Measurements from ENCODE around the gene CELA2B. TPM values are rescaled to one million over a fixed set of nuclear protein-coding genes. Genes with fewer than 3 reads are reported as not detected.
A peak's percentile ranks its signal among the peaks of the same experiment; 100 is the strongest.

The CELA2B gene
- polyA plus RNA-seq, 1 of the 3 experiments (the other 2 are of a cell fraction) = not detected

GRCh38 chr1:15459771-15460707 lies 15.9 kb upstream of the CELA2B start:
- no peaks in the 10 kb centered on the region for H3K9me2 ChIP-seq
- no peaks in the 10 kb centered on the region for H3K79me2 ChIP-seq (ENCODE audit: insufficient read depth)
- peak; percentile 60 for DNase-seq
- H3K36me3 ChIP-seq (replicated peaks in 1 of 2; ENCODE audit: control insufficient read depth in 1 of 2, insufficient read depth in 2 of 2, low read length in 1 of 2) = no peaks in the 10 kb centered on the region
- no peak overlapping the region for H3K27ac ChIP-seq (ENCODE audit: low read depth in 2 of 2, low read length in 1 of 2)
- peak overlapping the region; percentile 24; the same call in 1 of the 2 replicates for H3K4me2 ChIP-seq
- no peak for TF ChIP-seq ELF1 (IDR thresholded peaks at IDR 0.05)
- no peak for TF ChIP-seq JUND (IDR thresholded peaks at IDR 0.05)
- peak; percentile 59 for TF ChIP-seq GATA2 (CRISPR knock-in tag; IDR thresholded peaks at IDR 0.05)
- no peak for TF ChIP-seq TAF1 (IDR thresholded peaks at IDR 0.05; ENCODE audit: borderline replicate concordance, low read depth, low read length)
- H4K20me1 ChIP-seq (ENCODE audit: insufficient read depth) = no peaks in the 10 kb centered on the region
- H3K4me1 ChIP-seq (ENCODE audit: control insufficient read depth in 1 of 2, insufficient read depth in 2 of 2, low read depth in 1 of 2, low read length in 1 of 2) = peaks cover 5 to 8% of the 10 kb centered on the region in 2 experiments; a peak in 2 of 4 replicates
- H2AFZ ChIP-seq (ENCODE audit: low read depth) = no peak overlapping the region
- no peaks in the 10 kb centered on the region for H3K9me3 ChIP-seq
- H3K27me3 ChIP-seq (ENCODE audit: insufficient read depth) = no peaks in the 10 kb centered on the region
- ChIA-PET CTCF (interaction anchor here (0.9 kb wide), 1 partner anchor 40 kb away, joined by 3 read pairs; no protein-coding TSS in a partner anchor), POLR2A (no interaction called here)
- no peaks in the 10 kb centered on the region for H3F3A ChIP-seq (replicated peaks; ENCODE audit: insufficient read depth)
- no peak overlapping the region for H3K9ac ChIP-seq
- 21% methylated on average over 10 of the region's 10 CpGs for WGBS (ENCODE audit: low lambda C conversion rate)
- no peak overlapping the region for H3K4me3 ChIP-seq (ENCODE audit: low read depth in 2 of 2, low read length in 1 of 2)

- CTCF ChIA-PET = interaction anchor here (0.9 kb wide), 1 partner anchor 40 kb away, joined by 3 read pairs; no protein-coding TSS in a partner anchor
- TF ChIP-seq GATA2 (CRISPR knock-in tag; IDR thresholded peaks at IDR 0.05) (no peak), TCF12 (IDR thresholded peaks at IDR 0.05) (no peak), CHD2 (IDR thresholded peaks at IDR 0.05; ENCODE audit: low read length, partially characterized antibody) (no peak), IRF3 (IDR thresholded peaks at IDR 0.05; ENCODE audit: low read depth, low read length) (no peak), CTCF (IDR thresholded peaks at IDR 0.05) (no peak), USF1 (IDR thresholded peaks at IDR 0.05; ENCODE audit: borderline replicate concordance, low read depth) (no peak), RFX5 (IDR thresholded peaks at IDR 0.05; ENCODE audit: low read length) (no peak), MEF2A (IDR thresholded peaks at IDR 0.05; ENCODE audit: borderline replicate concordance, low read depth) (no peak), FOXM1 (IDR thresholded peaks at IDR 0.05; ENCODE audit: low read depth) (no peak), ZBTB33 (IDR thresholded peaks at IDR 0.05; ENCODE audit: borderline replicate concordance, low read depth) (no peak), RAD21 (IDR thresholded peaks at IDR 0.05; ENCODE audit: low read length) (no peak), RXRA (IDR thresholded peaks at IDR 0.05; ENCODE audit: borderline replicate concordance, low read depth) (no peak), TEAD4 (IDR thresholded peaks at IDR 0.05; ENCODE audit: borderline replicate concordance, insufficient read depth) (no peak), FOXJ3 (CRISPR knock-in tag; IDR thresholded peaks at IDR 0.05) (no peak), SMC3 (IDR thresholded peaks at IDR 0.05; ENCODE audit: low read depth, low read length) (no peak), EP300 (IDR thresholded peaks at IDR 0.05; ENCODE audit: borderline replicate concordance in 1 of 2, low read depth in 1 of 2, low read length in 1 of 2) (no peak), MXI1 (IDR thresholded peaks at IDR 0.05; ENCODE audit: low read depth, low read length) (no peak), EZH2phosphoT487 (IDR thresholded peaks at IDR 0.05; ENCODE audit: borderline replicate concordance, low read depth) (no peak)
- TF ChIP-seq, protein P1, sequence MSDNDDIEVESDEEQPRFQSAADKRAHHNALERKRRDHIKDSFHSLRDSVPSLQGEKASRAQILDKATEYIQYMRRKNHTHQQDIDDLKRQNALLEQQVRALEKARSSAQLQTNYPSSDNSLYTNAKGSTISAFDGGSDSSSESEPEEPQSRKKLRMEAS (IDR thresholded peaks at IDR 0.05; ENCODE audit: low read depth) = no peak
- no peaks in the 10 kb centered on the region for H3K79me2 ChIP-seq (ENCODE audit: insufficient read depth)
- H3F3A ChIP-seq (replicated peaks; ENCODE audit: insufficient read depth) = no peaks in the 10 kb centered on the region
- 77% methylated on average over 9 of the region's 9 CpGs for whole genome bisulfite sequencing (ENCODE audit: low lambda C conversion rate)
- H3K9ac ChIP-seq = no peak overlapping the region
- H3K27me3 ChIP-seq (ENCODE audit: insufficient read depth) = no peaks in the 10 kb centered on the region
- no peak overlapping the region for H2AFZ ChIP-seq (ENCODE audit: low read depth)
- POLR2A ChIA-PET = no interaction called here
- H4K20me1 ChIP-seq (ENCODE audit: insufficient read depth) = no peaks in the 10 kb centered on the region
- H3K27ac ChIP-seq (ENCODE audit: low read depth in 2 of 2, low read length in 1 of 2) = no peak overlapping the region
- H3K4me3 ChIP-seq (ENCODE audit: low read depth in 2 of 2, low read length in 1 of 2) = no peak overlapping the region
- DNase-seq = no peak
- no peak overlapping the region for H3K4me2 ChIP-seq
- H3K4me1 ChIP-seq (ENCODE audit: control insufficient read depth in 1 of 2, insufficient read depth in 2 of 2, low read depth in 1 of 2, low read length in 1 of 2) = peaks cover 5 to 8% of the 10 kb centered on the region in 2 experiments; a peak in 2 of 4 replicates
- no peaks in the 10 kb centered on the region for H3K36me3 ChIP-seq (replicated peaks in 1 of 2; ENCODE audit: control insufficient read depth in 1 of 2, insufficient read depth in 2 of 2, low read length in 1 of 2)
- no peaks in the 10 kb centered on the region for H3K9me3 ChIP-seq
- no peaks in the 10 kb centered on the region for H3K9me2 ChIP-seq
These were observed 15.2 kb upstream of the CELA2B start for GRCh38 chr1:15460708-15461095.

All from SK-N-SH (cell line).